ENCODE measurements around the gene PTPRN2. TPM values are rescaled to one million over a fixed set of nuclear protein-coding genes. Genes with fewer than 3 reads are reported as not detected.

The PTPRN2 gene
- total RNA-seq, 1 donor from 2014 or later, result 11.4 TPM

DNA sequence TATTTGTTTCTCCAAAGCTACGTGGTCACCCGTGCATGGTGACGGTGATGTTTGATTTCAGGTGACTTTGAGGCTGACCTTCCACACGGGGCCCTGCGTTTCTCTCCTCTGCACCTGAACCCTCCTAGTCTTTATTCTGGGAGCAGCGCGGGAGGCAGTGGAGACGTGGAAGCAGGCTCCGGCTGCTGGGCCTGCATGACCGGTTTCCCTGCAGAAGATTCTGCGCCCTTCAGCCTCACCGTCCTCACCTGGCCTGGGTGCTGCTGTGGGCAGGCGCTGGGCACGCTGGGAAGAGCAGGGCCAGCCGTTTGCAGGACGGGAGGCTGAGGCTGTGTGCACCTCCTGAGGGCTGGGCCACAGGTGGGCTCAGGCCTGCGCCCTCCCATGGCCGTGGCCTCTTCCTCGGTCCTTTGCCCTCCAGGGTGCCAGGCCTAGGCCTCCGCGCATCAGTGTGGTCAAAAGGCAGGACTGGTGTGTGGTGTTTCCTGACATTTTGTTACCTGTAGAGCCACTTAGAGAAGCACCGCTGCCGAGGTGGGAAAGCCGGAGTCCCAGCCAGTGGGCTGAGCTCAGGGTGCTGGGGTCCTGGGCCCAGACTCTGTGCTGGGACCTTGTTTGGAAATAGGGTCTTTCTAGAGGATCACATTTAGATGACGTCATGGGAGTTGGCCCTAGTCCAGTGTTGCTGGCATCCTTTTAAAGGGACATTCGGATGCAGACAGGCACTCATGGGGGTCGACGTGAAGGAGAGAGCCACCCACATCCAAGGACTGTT is 772.5 kb downstream of the PTPRN2 start:
- TF ChIP-seq CTCF (IDR thresholded peaks at IDR 0.05; ENCODE audit: unreplicated experiment), result no peak
- H3K27me3 Mint-ChIP-seq, result peaks cover 5% of the 10 kb centered on the region
- H3K36me3 Mint-ChIP-seq (ENCODE audit: insufficient read depth), result no peaks in the 10 kb centered on the region
- no peaks in the 10 kb centered on the region for H3K9me3 Mint-ChIP-seq (ENCODE audit: low read depth)
- DNase-seq (ENCODE audit: low spot score, unreplicated experiment), result no peak
- no peak overlapping the region for H3K27ac Mint-ChIP-seq
- no peaks in the 10 kb centered on the region for H3K4me1 Mint-ChIP-seq (ENCODE audit: low read depth)
- no peak overlapping the region for H3K4me3 Mint-ChIP-seq (ENCODE audit: low read depth)

- DNase-seq (ENCODE audit: low spot score, unreplicated experiment), result no peak
- Mint-ChIP-seq H3K4me1 (ENCODE audit: low read depth) (no peaks in the 10 kb centered on the region), H3K27me3 (peaks cover 5% of the 10 kb centered on the region), H3K36me3 (ENCODE audit: insufficient read depth) (no peaks in the 10 kb centered on the region), H3K27ac (no peak overlapping the region), H3K9me3 (ENCODE audit: low read depth) (no peaks in the 10 kb centered on the region), H3K4me3 (ENCODE audit: low read depth) (no peak overlapping the region)
- TF ChIP-seq CTCF (IDR thresholded peaks at IDR 0.05; ENCODE audit: unreplicated experiment), result no peak
Observed at GRCh38 chr7:157813741-157814661, 773.6 kb downstream of the PTPRN2 start.

- DNase-seq (ENCODE audit: low spot score, unreplicated experiment), result no peak
- TF ChIP-seq CTCF (IDR thresholded peaks at IDR 0.05; ENCODE audit: unreplicated experiment), result no peak
- Mint-ChIP-seq H3K4me3 (ENCODE audit: low read depth) (no peak overlapping the region), H3K27me3 (peaks cover 5% of the 10 kb centered on the region), H3K27ac (no peak overlapping the region), H3K4me1 (ENCODE audit: low read depth) (no peaks in the 10 kb centered on the region), H3K9me3 (ENCODE audit: low read depth) (peaks cover 4% of the 10 kb centered on the region), H3K36me3 (ENCODE audit: insufficient read depth) (no peaks in the 10 kb centered on the region)
Observed at GRCh38 chr7:157813053-157813452, 774.6 kb downstream of the PTPRN2 start.

DNA sequence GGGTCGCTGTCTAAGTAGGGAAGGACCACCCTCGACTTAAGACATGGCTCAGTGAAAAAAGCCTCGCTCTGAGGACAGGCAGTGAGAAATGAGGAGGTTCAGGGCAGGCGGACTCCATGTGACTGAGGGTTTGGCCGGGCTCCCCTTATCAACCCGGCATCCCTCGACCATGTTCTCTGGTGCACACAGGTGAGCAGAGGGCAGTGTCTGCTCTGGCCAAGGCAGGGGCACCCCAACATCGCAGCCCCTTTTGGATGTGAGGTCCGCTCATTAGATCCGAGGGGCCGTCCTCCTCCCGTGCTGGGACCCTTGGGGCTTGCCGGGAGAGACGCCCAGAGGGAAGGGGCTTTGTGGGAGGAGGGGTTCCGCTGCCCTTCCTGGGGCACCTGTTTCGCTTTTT is 775.7 kb downstream of the PTPRN2 start:
- H3K27ac Mint-ChIP-seq, result no peak overlapping the region
- DNase-seq (ENCODE audit: low spot score, unreplicated experiment), result no peak
- peaks cover 5% of the 10 kb centered on the region for H3K27me3 Mint-ChIP-seq
- H3K9me3 Mint-ChIP-seq (ENCODE audit: low read depth), result peaks cover 7% of the 10 kb centered on the region
- H3K4me1 Mint-ChIP-seq (ENCODE audit: low read depth), result no peaks in the 10 kb centered on the region
- no peak overlapping the region for H3K4me3 Mint-ChIP-seq (ENCODE audit: low read depth)
- no peaks in the 10 kb centered on the region for H3K36me3 Mint-ChIP-seq (ENCODE audit: insufficient read depth)
- TF ChIP-seq CTCF (IDR thresholded peaks at IDR 0.05; ENCODE audit: unreplicated experiment), result no peak
